Progenitor cell of endocrine pancreas (in vitro differentiated cells): Measurements from ENCODE around the gene PYURF. TPM values are rescaled to one million over a fixed set of nuclear protein-coding genes. Genes with fewer than 3 reads are reported as not detected.

ENCODE experiments used
- DNase-seq: peaks from one replicate; pipeline ENCODE4 v3.0.0; 2021; ENCODE audit warnings: low spot score; ENCODE audit not compliant: unreplicated experiment
- H3K27ac Mint-ChIP-seq: 2 replicates; pipeline ENCODE4 v1.8.0; 2021; ENCODE audit warnings: mild to moderate bottlenecking, moderate library complexity, mixed read lengths
- H3K27me3 Mint-ChIP-seq: 2 replicates; pipeline ENCODE4 v1.8.0; 2021; ENCODE audit warnings: mixed read lengths
- H3K36me3 Mint-ChIP-seq: 2 replicates; pipeline ENCODE4 v1.8.0; 2022; ENCODE audit warnings: mixed read lengths; ENCODE audit not compliant: insufficient read depth
- H3K4me1 Mint-ChIP-seq: 2 replicates; pipeline ENCODE4 v1.8.0; 2021; ENCODE audit warnings: low read depth, mixed read lengths
- H3K4me3 Mint-ChIP-seq: 2 replicates; pipeline ENCODE4 v1.8.0; 2021; ENCODE audit warnings: low read depth, mild to moderate bottlenecking, moderate library complexity, mixed read lengths
- H3K9me3 Mint-ChIP-seq: 2 replicates; pipeline ENCODE4 v1.8.0; 2021; ENCODE audit warnings: low read depth, mixed read lengths
- total RNA-seq: library from RNA; stranded (reverse); gene quantifications from 2 replicates; pipeline ENCODE4 v1.2.1, GENCODE V29; 2021
- TF ChIP-seq, protein P1 (sequence below): fragments of 200-600 bp; sonication (generic); IDR thresholded peaks from one replicate; pipeline ENCODE4 v1.5.0; 2021; ENCODE audit warnings: antibody characterized with exemption, mild to moderate bottlenecking; ENCODE audit not compliant: unreplicated experiment

Gene PYURF
- total RNA-seq, 1 donor from 2014 or later, result 48.4 TPM

DNA sequence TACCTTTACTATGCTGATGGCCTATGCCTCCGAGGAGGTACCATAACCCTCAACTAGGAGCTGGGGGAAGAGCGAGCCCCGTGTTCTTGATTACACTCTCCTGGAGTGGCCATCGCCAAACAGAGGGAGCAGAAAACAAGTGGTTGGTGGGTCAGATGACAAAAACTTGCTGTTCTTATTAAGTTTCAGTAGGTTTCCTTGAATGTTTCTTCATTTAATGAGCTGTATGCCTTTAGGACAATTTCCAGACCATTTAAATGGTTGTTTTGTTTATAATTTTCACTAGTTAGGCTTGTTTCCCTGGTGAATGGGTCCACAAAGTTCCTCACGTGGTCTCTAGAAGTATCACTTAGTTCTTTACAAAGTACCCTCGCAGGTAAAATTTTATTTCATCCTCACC lies 4.7 kb downstream of the PYURF start:
- H3K27me3 Mint-ChIP-seq, result no peaks in the 10 kb centered on the region
- peaks cover 8% of the 10 kb centered on the region for H3K36me3 Mint-ChIP-seq

DNA sequence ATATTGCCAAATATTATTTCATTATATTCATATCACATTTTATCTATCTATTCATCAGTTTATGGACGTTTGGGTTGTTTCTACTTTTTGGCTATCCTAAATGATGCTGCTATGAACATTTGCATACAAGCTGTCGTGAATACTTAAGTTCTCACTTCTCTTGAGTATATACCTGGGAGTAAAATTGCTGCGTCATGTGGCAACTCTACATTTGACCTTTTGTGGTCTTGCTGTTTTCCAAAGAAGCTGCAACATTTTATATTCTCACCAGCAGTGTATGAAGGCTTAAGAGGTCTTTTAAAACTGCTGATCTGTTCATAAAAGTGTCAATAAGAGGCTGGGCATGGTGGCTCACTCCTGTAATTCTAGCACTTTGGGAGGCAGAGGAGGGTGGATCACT lies 5.8 kb downstream of the PYURF start:
- Mint-ChIP-seq H3K4me3 (no peak overlapping the region), H3K27me3 (no peaks in the 10 kb centered on the region), H3K9me3 (no peaks in the 10 kb centered on the region), H3K4me1 (peaks cover 8% of the 10 kb centered on the region), H3K36me3 (peaks cover 8% of the 10 kb centered on the region), H3K27ac (no peak overlapping the region)
- no peak for DNase-seq
- TF ChIP-seq, protein P1, sequence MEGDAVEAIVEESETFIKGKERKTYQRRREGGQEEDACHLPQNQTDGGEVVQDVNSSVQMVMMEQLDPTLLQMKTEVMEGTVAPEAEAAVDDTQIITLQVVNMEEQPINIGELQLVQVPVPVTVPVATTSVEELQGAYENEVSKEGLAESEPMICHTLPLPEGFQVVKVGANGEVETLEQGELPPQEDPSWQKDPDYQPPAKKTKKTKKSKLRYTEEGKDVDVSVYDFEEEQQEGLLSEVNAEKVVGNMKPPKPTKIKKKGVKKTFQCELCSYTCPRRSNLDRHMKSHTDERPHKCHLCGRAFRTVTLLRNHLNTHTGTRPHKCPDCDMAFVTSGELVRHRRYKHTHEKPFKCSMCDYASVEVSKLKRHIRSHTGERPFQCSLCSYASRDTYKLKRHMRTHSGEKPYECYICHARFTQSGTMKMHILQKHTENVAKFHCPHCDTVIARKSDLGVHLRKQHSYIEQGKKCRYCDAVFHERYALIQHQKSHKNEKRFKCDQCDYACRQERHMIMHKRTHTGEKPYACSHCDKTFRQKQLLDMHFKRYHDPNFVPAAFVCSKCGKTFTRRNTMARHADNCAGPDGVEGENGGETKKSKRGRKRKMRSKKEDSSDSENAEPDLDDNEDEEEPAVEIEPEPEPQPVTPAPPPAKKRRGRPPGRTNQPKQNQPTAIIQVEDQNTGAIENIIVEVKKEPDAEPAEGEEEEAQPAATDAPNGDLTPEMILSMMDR, result no peak

More for the DNA sequence above, 4.7 kb downstream of the PYURF start:
- TF ChIP-seq, protein P1, result no peak
- no peak for DNase-seq
- H3K27ac Mint-ChIP-seq, result no peak overlapping the region
- H3K4me3 Mint-ChIP-seq, result no peak overlapping the region
- no peaks in the 10 kb centered on the region for H3K9me3 Mint-ChIP-seq
- H3K4me1 Mint-ChIP-seq, result peaks cover 8% of the 10 kb centered on the region

DNA sequence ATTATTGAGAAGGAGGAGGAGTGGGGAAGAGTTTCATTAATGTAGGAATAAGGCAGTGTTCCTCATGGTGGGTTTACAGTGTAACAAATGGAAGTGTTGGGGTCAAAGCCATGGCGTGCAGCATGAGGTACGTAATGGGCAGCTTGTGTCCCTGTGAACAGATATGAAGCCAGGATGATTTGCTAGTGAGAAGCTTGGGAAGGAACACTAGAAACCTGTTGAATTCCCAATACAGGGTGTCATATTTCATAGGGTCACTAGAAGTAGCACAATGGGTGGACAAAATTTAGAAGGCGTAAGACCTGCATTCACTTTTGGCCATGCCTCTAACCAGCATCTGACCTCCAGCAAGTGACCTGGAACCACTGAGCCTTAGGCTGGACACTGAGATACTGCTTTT lies 6.8 kb downstream of the PYURF start:
- DNase-seq, result no peak
- H3K4me3 Mint-ChIP-seq, result no peak overlapping the region
- no peaks in the 10 kb centered on the region for H3K27me3 Mint-ChIP-seq
- no peaks in the 10 kb centered on the region for H3K9me3 Mint-ChIP-seq
- peaks cover 2% of the 10 kb centered on the region for H3K4me1 Mint-ChIP-seq
- TF ChIP-seq, protein P1, result no peak
- no peak overlapping the region for H3K27ac Mint-ChIP-seq
- peaks cover 7% of the 10 kb centered on the region for H3K36me3 Mint-ChIP-seq

DNA sequence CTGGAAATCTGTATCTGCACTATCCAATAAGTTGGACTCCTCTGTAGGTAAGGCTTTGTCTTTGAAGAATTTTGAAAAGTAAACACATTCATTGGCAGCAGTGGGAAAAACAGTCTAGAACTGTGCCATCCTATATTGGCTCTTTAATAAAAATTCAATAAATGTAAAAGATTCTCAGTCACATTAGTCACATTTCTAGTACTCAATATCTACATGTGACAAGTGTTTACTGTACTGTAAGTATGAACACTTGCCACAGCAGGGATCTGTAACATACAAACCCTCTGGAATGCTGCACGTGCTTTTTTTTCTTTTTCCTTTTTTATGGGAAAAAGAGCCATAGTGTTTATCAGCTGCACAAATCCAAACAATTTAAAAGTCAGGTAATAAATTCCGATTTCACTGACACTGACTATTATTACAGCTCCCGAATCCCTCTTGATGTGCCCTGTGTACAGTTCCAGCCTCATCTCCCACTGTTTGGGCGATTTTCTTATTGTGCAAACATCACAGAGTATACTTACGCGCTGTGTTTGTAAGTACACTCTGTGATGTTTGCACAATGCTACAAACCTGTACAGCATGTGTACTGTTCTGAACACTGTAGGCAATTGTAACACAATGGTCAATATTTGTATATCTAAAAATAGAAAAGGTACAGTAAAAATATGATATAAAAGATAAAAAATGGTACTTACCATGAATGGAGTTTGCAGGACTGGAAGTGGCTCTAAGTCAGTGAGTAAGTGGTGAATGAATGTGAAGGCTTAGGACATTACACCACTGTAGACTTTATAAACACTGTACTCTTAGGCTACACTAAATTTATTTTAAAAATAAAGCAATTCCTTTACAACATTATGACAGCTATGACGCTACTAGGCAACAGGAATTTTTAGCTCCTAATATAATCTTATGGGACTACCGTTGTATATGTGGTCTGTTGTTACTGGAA lies 8.7 kb downstream of the PYURF start:
- TF ChIP-seq, protein P1, result no peak
- H3K27ac Mint-ChIP-seq, result no peak overlapping the region
- H3K4me1 Mint-ChIP-seq, result no peaks in the 10 kb centered on the region
- H3K36me3 Mint-ChIP-seq, result no peaks in the 10 kb centered on the region
- H3K4me3 Mint-ChIP-seq, result no peak overlapping the region
- no peaks in the 10 kb centered on the region for H3K9me3 Mint-ChIP-seq
- no peak for DNase-seq
- H3K27me3 Mint-ChIP-seq, result no peaks in the 10 kb centered on the region

DNA sequence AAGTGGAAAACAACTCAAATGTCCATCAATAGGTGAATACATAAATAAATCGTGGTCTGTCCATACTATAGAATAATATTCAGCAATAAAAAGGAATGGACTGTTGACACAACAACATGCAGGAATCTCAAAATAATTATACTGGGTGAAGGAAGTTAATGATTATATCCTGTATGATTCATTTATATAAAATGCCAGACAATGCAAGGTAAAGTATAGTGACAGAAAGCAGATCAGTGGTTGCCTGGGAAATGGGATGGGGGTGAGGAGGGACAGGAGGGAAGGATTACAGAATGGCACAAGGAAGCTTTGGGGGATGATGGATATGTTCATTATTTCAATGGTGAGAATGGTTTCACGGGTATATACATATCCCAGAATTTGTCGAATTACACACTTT lies 12.3 kb downstream of the PYURF start:
- H3K27ac Mint-ChIP-seq, result no peak overlapping the region
- no peaks in the 10 kb centered on the region for H3K9me3 Mint-ChIP-seq
- no peaks in the 10 kb centered on the region for H3K4me1 Mint-ChIP-seq
- DNase-seq, result no peak
- TF ChIP-seq, protein P1, result no peak
- no peaks in the 10 kb centered on the region for H3K36me3 Mint-ChIP-seq
- no peak overlapping the region for H3K4me3 Mint-ChIP-seq
- no peaks in the 10 kb centered on the region for H3K27me3 Mint-ChIP-seq
